Aortic smooth muscle cell (primary cell): ENCODE results near the gene MRPL12. TPM values are rescaled to one million over a fixed set of nuclear protein-coding genes. Genes with fewer than 3 reads are reported as not detected.

Experiments used
- total RNA-seq: library from RNA; depleted of rRNA; stranded (reverse); fragments of >200 nt; gene quantifications from 2 replicates; pipeline ENCODE4 v1.2.3, GENCODE V29; 2014

Gene MRPL12
- 5.2 and 6.3 TPM in 2 replicates for total RNA-seq

DNA sequence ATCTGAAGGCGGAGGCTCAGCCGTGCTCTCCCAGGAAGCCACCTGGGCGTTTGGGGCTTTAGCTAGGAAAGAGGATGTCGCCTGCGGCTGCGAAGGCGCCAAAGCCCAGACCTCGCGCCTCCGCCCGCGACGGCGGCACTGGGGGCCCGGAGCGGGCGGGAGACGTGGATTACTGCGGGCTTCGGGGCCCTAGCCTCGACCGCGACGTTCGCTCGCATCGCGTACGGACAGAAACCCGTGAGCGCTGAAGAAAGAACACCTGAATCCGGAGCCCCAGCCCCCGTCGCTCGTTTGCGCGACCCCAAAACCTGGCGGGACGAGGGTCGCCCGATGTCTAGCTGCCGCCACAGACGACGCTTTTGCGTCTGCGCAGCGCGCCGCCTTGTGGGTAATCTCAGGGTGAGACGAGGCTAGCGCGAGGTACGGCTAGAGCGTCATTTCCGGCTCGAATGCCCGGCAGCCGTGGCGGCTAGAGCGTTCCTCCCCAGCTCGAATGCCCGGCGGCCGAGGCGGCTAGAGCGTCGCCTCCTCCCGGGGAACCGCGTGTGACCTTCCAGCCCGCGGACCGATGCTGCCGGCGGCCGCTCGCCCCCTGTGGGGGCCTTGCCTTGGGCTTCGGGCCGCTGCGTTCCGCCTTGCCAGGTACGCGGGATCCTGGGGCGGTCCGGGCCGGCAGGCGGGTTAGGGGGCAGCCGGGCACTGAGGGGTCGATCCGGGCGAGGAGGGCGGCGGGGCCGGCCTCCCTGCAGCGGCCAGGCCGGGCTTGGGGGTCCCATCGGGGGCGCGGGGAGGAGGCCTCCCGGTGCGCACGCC is at the start of gene MRPL12:
TSS of gene MRPL12 (plus strand) at position 434 of the 813 bp plus-strand sequence. CDS start at position 569, 135 bp downstream.

GRCh38 chr17:81656118-81656743 is 46.9 kb upstream of the MRPL12 start, which contains the start of gene PDE6G:
TSS of gene PDE6G (minus strand) at chr17:81656542. CDS start at chr17:81653305, 3,237 bp downstream.

GRCh38 chr17:81666342-81667191 is 36.6 kb upstream of the MRPL12 start, which contains the start of the genes CCDC137 and OXLD1:
TSS of gene CCDC137 (plus strand) at chr17:81666737. CDS start at chr17:81666767, 30 bp downstream.
TSS of gene OXLD1 (minus strand) at chr17:81666605. CDS start at chr17:81666577, 28 bp downstream.

GRCh38 chr17:81683584-81684441 is 19.4 kb upstream of the MRPL12 start, which contains the start of the genes ARL16 and HGS:
TSS of gene ARL16 (minus strand) at chr17:81683797. CDS start at chr17:81683753, 44 bp downstream.
TSS of gene HGS (plus strand) at chr17:81684011. CDS start at chr17:81684067, 56 bp downstream.

DNA sequence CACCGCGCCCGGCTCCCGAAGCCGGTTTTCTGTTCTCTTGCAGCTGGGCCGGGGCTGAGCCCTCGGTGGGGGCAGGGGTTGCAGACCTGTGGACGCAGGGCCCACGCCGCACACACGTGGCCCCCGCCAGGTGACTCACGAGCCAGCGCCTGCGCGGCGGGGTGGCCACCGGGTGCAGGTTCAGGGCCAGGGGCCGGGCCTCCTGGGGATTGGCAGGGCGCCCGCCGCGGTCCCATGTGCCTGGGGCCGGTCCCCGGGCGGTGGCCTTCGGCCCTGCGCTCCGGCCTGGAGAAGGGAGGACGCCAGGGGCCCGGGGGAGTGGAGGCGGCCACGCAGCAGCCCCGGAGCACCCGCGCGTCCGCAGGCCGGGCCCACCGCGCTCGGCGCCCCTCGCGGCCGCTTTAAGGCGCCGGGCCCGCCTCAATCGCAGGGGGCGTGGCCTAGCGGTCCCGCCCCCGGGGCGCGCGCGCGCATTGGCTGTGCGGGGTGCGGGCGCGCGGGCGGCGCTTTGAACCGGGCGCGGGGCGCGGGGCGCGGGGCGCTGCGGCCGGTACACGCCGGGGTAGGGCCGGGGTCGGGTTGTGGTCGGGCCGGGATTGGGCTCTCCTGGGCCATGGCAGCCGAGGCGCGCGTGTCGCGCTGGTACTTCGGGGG is 8.8 kb downstream of the MRPL12 start, which contains the start of gene SLC25A10:
TSS of gene SLC25A10 (plus strand) at position 471 of the 654 bp plus-strand sequence. CDS start at position 614, 143 bp downstream.

Other genes starting within 250 kb of the MRPL12 start
- 6,830 and 6,966 TPM in 2 replicates for gene ACTG1, start 190.6 kb upstream of the MRPL12 start, total RNA-seq
- gene FSCN2, start 175.0 kb upstream of the MRPL12 start, total RNA-seq, result 1.4 and 2.8 TPM in 2 replicates
- gene FAAP100, start 151.0 kb upstream of the MRPL12 start, total RNA-seq, result 16.4 and 16.5 TPM in 2 replicates
- 67.3 and 72.5 TPM in 2 replicates for gene NPLOC4, start 66.3 kb upstream of the MRPL12 start, total RNA-seq
- 0.81 and 1.1 TPM in 2 replicates for gene TSPAN10, start 66.2 kb upstream of the MRPL12 start, total RNA-seq
- gene PDE6G, start 46.8 kb upstream of the MRPL12 start, total RNA-seq, result not detected in 2 replicates
- 24.6 and 37.7 TPM in 2 replicates for gene OXLD1, start 36.8 kb upstream of the MRPL12 start, total RNA-seq
- gene CCDC137, start 36.6 kb upstream of the MRPL12 start, total RNA-seq, result 5.3 and 9.4 TPM in 2 replicates
- gene ARL16, start 19.6 kb upstream of the MRPL12 start, total RNA-seq, result 25.1 and 42.8 TPM in 2 replicates
- gene HGS, start 19.4 kb upstream of the MRPL12 start, total RNA-seq, result 78.3 and 91.3 TPM in 2 replicates
- gene SLC25A10, start 8.9 kb downstream of the MRPL12 start, total RNA-seq, result 7.0 and 10.8 TPM in 2 replicates
- gene GCGR, start 100.8 kb downstream of the MRPL12 start, total RNA-seq, result not detected in 2 replicates
- 124 and 145 TPM in 2 replicates for gene MCRIP1, start 129.9 kb downstream of the MRPL12 start, total RNA-seq
- not detected in 2 replicates for gene PPP1R27, start 131.7 kb downstream of the MRPL12 start, total RNA-seq
- 1,018 and 1,063 TPM in 2 replicates for gene P4HB, start 157.2 kb downstream of the MRPL12 start, total RNA-seq
- gene ARHGDIA, start 168.0 kb downstream of the MRPL12 start, total RNA-seq, result 110 and 179 TPM in 2 replicates
- 109 and 156 TPM in 2 replicates for gene ALYREF, start 188.2 kb downstream of the MRPL12 start, total RNA-seq
- 201 and 265 TPM in 2 replicates for gene ANAPC11, start 188.4 kb downstream of the MRPL12 start, total RNA-seq
- 0.37 and 0.40 TPM in 2 replicates for gene NPB, start 198.9 kb downstream of the MRPL12 start, total RNA-seq
- gene PCYT2, start 208.0 kb downstream of the MRPL12 start, total RNA-seq, result 55.0 and 60.2 TPM in 2 replicates
- 14.6 and 18.5 TPM in 2 replicates for gene SIRT7, start 214.8 kb downstream of the MRPL12 start, total RNA-seq
- 17.0 and 17.3 TPM in 2 replicates for gene MAFG, start 224.4 kb downstream of the MRPL12 start, total RNA-seq
- gene PYCR1, start 233.9 kb downstream of the MRPL12 start, total RNA-seq, result 54.8 and 61.3 TPM in 2 replicates
- under 0.01 TPM in 1 of 2 replicates, not detected in the other for gene MYADML2, start 243.9 kb downstream of the MRPL12 start, total RNA-seq